Activated naive CD8-positive, alpha-beta T cell treated with anti-CD3 and anti-CD28 coated beads, Interleukin-2, amount 50 U/mL, for 24 hours (primary cell): ENCODE data around the gene ACOT4.
A peak's percentile ranks its signal among the peaks of the same experiment; 100 is the strongest.
"Not testable (repeated sequence)": the region's sequence is repeated elsewhere in the genome, so short reads cannot be mapped to it uniquely, and the experiment has no call there.

Source experiments
- ATAC-seq: fragments of 150-1000 bp; cut with Tn5 transposase; one replicate; pipeline ENCODE4 v1.10.0; 2021
- DNase-seq: peaks from one replicate; pipeline ENCODE4 v3.0.0; 2021
- H3K27ac Mint-ChIP-seq: one replicate; pipeline ENCODE4 v1.8.0; 2021; ENCODE audit warnings: mild to moderate bottlenecking, mixed read lengths
- H3K27me3 Mint-ChIP-seq: one replicate; pipeline ENCODE4 v1.8.0; 2021; ENCODE audit warnings: mixed read lengths
- H3K36me3 Mint-ChIP-seq: one replicate; pipeline ENCODE4 v1.8.0; 2021; ENCODE audit warnings: low read depth, mixed read lengths
- H3K4me1 Mint-ChIP-seq: one replicate; pipeline ENCODE4 v1.8.0; 2021; ENCODE audit warnings: mixed read lengths
- H3K4me3 Mint-ChIP-seq: one replicate; pipeline ENCODE4 v1.8.0; 2021; ENCODE audit warnings: mild to moderate bottlenecking, moderate library complexity, mixed read lengths
- H3K9me3 Mint-ChIP-seq: one replicate; pipeline ENCODE4 v1.8.0; 2021; ENCODE audit warnings: mixed read lengths

Gene ACOT4

GRCh38 chr14:73568886-73569184, 22.8 kb upstream of the ACOT4 start:
- not testable (repeated sequence) for H3K27me3 Mint-ChIP-seq, ATAC-seq, H3K9me3 Mint-ChIP-seq, DNase-seq
- H3K4me1 Mint-ChIP-seq = peaks cover 50% of the 10 kb centered on the region
- H3K4me3 Mint-ChIP-seq = peak overlapping the region; percentile 90
- peak overlapping the region; percentile 97 for H3K27ac Mint-ChIP-seq
- H3K36me3 Mint-ChIP-seq = peaks cover 44% of the 10 kb centered on the region

- Mint-ChIP-seq H3K36me3 (peaks cover 42% of the 10 kb centered on the region), H3K4me1 (peaks cover 50% of the 10 kb centered on the region), H3K4me3 (peak within 1 kb of the TSS; percentile 90), H3K27ac (peak within 1 kb of the TSS; percentile 97)
- not testable (repeated sequence) for H3K27me3 Mint-ChIP-seq, H3K9me3 Mint-ChIP-seq
- DNase-seq (peak; percentile 82), ATAC-seq (peak; percentile 79)
Measured at GRCh38 chr14:73569185-73569958, 22.3 kb upstream of the ACOT4 start, which contains the start of gene ACOT2. Gene ACOT2 (plus strand): TSS chr14:73569213. CDS start chr14:73569241, 28 bp downstream.

- H3K4me3 Mint-ChIP-seq, H3K27me3 Mint-ChIP-seq, H3K27ac Mint-ChIP-seq, H3K9me3 Mint-ChIP-seq: not testable (repeated sequence)
- peak; percentile 72 for DNase-seq
- Mint-ChIP-seq H3K36me3 (peaks cover 29% of the 10 kb centered on the region), H3K4me1 (peaks cover 40% of the 10 kb centered on the region)
- peak; percentile 55 for ATAC-seq
Measured at GRCh38 chr14:73570913-73571312, 20.8 kb upstream of the ACOT4 start.

- H3K9me3 Mint-ChIP-seq, DNase-seq, ATAC-seq, H3K27me3 Mint-ChIP-seq, H3K27ac Mint-ChIP-seq, H3K4me3 Mint-ChIP-seq: not testable (repeated sequence)
- Mint-ChIP-seq H3K36me3 (peaks cover 19% of the 10 kb centered on the region), H3K4me1 (peaks cover 23% of the 10 kb centered on the region)
Measured at GRCh38 chr14:73573034-73573433, 18.6 kb upstream of the ACOT4 start.

- not testable (repeated sequence) for H3K9me3 Mint-ChIP-seq, ATAC-seq, H3K27me3 Mint-ChIP-seq, DNase-seq, H3K4me3 Mint-ChIP-seq, H3K27ac Mint-ChIP-seq
- H3K36me3 Mint-ChIP-seq = peaks cover 17% of the 10 kb centered on the region
- H3K4me1 Mint-ChIP-seq = peaks cover 16% of the 10 kb centered on the region
Measured at GRCh38 chr14:73573740-73574139, 17.9 kb upstream of the ACOT4 start.

GRCh38 chr14:73574251-73574650, 17.4 kb upstream of the ACOT4 start:
- not testable (repeated sequence) for ATAC-seq, H3K4me3 Mint-ChIP-seq, H3K27ac Mint-ChIP-seq, H3K9me3 Mint-ChIP-seq, H3K27me3 Mint-ChIP-seq, DNase-seq
- Mint-ChIP-seq H3K36me3 (peaks cover 17% of the 10 kb centered on the region), H3K4me1 (peaks cover 13% of the 10 kb centered on the region)

- Mint-ChIP-seq H3K27ac (no peak overlapping the region), H3K9me3 (no peaks in the 10 kb centered on the region), H3K4me3 (no peak overlapping the region), H3K27me3 (no peaks in the 10 kb centered on the region), H3K4me1 (no peaks in the 10 kb centered on the region), H3K36me3 (peaks cover 20% of the 10 kb centered on the region)
- ATAC-seq = no peak
- DNase-seq = no peak
Measured at GRCh38 chr14:73576391-73576790, 15.3 kb upstream of the ACOT4 start.

- peaks cover 20% of the 10 kb centered on the region for H3K36me3 Mint-ChIP-seq
- not testable (repeated sequence) for ATAC-seq, H3K4me3 Mint-ChIP-seq, H3K4me1 Mint-ChIP-seq, H3K9me3 Mint-ChIP-seq, H3K27ac Mint-ChIP-seq, H3K27me3 Mint-ChIP-seq, DNase-seq
Measured at GRCh38 chr14:73577214-73577613, 14.5 kb upstream of the ACOT4 start.

- H3K4me3 Mint-ChIP-seq, H3K4me1 Mint-ChIP-seq, H3K36me3 Mint-ChIP-seq, H3K27ac Mint-ChIP-seq, H3K27me3 Mint-ChIP-seq, H3K9me3 Mint-ChIP-seq, DNase-seq, ATAC-seq: not testable (repeated sequence)
Measured at GRCh38 chr14:73582102-73582979, 9.3 kb upstream of the ACOT4 start.

GRCh38 chr14:73588695-73589094, 3.0 kb upstream of the ACOT4 start:
- Mint-ChIP-seq H3K36me3 (no peaks in the 10 kb centered on the region), H3K4me3 (no peak overlapping the region), H3K4me1 (peaks cover 8% of the 10 kb centered on the region), H3K27ac (no peak overlapping the region), H3K9me3 (no peaks in the 10 kb centered on the region), H3K27me3 (peaks cover 6% of the 10 kb centered on the region)
- DNase-seq (no peak), ATAC-seq (no peak)

GRCh38 chr14:73589116-73589515, 2.6 kb upstream of the ACOT4 start:
- H3K4me3 Mint-ChIP-seq = no peak overlapping the region
- peaks cover 8% of the 10 kb centered on the region for H3K4me1 Mint-ChIP-seq
- H3K36me3 Mint-ChIP-seq = no peaks in the 10 kb centered on the region
- H3K9me3 Mint-ChIP-seq = no peaks in the 10 kb centered on the region
- DNase-seq (no peak), ATAC-seq (no peak)
- H3K27me3 Mint-ChIP-seq = peaks cover 6% of the 10 kb centered on the region
- H3K27ac Mint-ChIP-seq = no peak overlapping the region

- not testable (repeated sequence) for DNase-seq, H3K4me1 Mint-ChIP-seq, H3K9me3 Mint-ChIP-seq, H3K27me3 Mint-ChIP-seq, H3K27ac Mint-ChIP-seq, ATAC-seq, H3K36me3 Mint-ChIP-seq, H3K4me3 Mint-ChIP-seq
Measured at GRCh38 chr14:73590673-73591004, 1.0 kb upstream of the ACOT4 start.

GRCh38 chr14:73594491-73594890, 2.8 kb downstream of the ACOT4 start:
- Mint-ChIP-seq H3K4me3 (no peak overlapping the region), H3K27me3 (peaks cover 6% of the 10 kb centered on the region), H3K36me3 (no peaks in the 10 kb centered on the region), H3K9me3 (no peaks in the 10 kb centered on the region), H3K27ac (no peak overlapping the region), H3K4me1 (peaks cover 8% of the 10 kb centered on the region)
- ATAC-seq (no peak), DNase-seq (no peak)

- H3K4me3 Mint-ChIP-seq = no peak overlapping the region
- no peaks in the 10 kb centered on the region for H3K36me3 Mint-ChIP-seq
Measured at GRCh38 chr14:73599499-73599898, 7.8 kb downstream of the ACOT4 start.

GRCh38 chr14:73602994-73603393, 11.3 kb downstream of the ACOT4 start:
- H3K9me3 Mint-ChIP-seq = no peaks in the 10 kb centered on the region
- no peaks in the 10 kb centered on the region for H3K27me3 Mint-ChIP-seq
- DNase-seq (no peak), ATAC-seq (no peak)
- H3K27ac Mint-ChIP-seq = no peak overlapping the region
- H3K36me3 Mint-ChIP-seq = no peaks in the 10 kb centered on the region
- H3K4me1 Mint-ChIP-seq = no peaks in the 10 kb centered on the region
- H3K4me3 Mint-ChIP-seq = no peak overlapping the region

More at GRCh38 chr14:73599499-73599898, 7.8 kb downstream of the ACOT4 start:
- no peaks in the 10 kb centered on the region for H3K4me1 Mint-ChIP-seq
- ATAC-seq (no peak), DNase-seq (no peak)
- H3K27me3 Mint-ChIP-seq = no peaks in the 10 kb centered on the region
- H3K9me3 Mint-ChIP-seq = no peaks in the 10 kb centered on the region
- no peak overlapping the region for H3K27ac Mint-ChIP-seq
